GM10266 (cell line): Measurements from ENCODE around the gene DDX46.
"Not testable (repeated sequence)": the region's sequence is repeated elsewhere in the genome, so short reads cannot be mapped to it uniquely, and the experiment has no call there.

ENCODE experiments used
- DNase-seq: peaks from one replicate; pipeline ENCODE4 v3.0.0; 2012; ENCODE audit errors: extremely low spot score
- CTCF ChIP-seq: IDR thresholded peaks from 2 replicates; pipeline ENCODE4 v1.5.1; 2012; ENCODE audit warnings: mild to moderate bottlenecking, low read depth; ENCODE audit not compliant: control insufficient read depth, insufficient read depth; ENCODE audit errors: missing control alignments

DDX46 gene

DNA sequence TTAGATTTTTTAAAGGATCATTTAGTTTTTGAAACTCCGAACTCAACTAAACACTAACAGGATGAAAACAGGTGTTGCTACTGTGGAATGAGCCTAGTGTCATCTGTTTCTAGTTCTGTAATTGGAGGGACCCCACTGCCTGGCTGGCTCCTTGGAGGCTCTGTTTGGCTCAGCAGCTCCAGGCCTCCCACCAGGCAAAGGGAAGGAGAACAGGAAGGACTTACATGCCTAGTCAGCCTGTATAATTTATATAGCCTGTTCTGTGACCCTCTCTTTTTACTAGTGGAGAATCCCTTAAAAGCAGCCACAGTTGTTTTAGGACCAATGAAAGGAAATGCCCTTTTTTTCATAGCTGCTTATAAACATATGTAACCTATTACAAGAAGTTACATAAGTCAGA is 66.1 kb downstream of the DDX46 start:
- no peak for TF ChIP-seq CTCF
- DNase-seq, result no peak

- DNase-seq, result no peak
- TF ChIP-seq CTCF, result no peak
Observed at GRCh38 chr5:134825212-134825611, 66.6 kb downstream of the DDX46 start.

- TF ChIP-seq CTCF, result no peak
- no peak for DNase-seq
Observed at GRCh38 chr5:134833340-134834032, 74.9 kb downstream of the DDX46 start.

GRCh38 chr5:134835623-134836022 is 77.0 kb downstream of the DDX46 start:
- no peak for DNase-seq
- no peak for TF ChIP-seq CTCF

- no peak for TF ChIP-seq CTCF
- DNase-seq, result no peak
Observed at GRCh38 chr5:134837530-134838181, 79.1 kb downstream of the DDX46 start.

- not testable (repeated sequence) for DNase-seq
Observed at GRCh38 chr5:134838361-134838760, 79.8 kb downstream of the DDX46 start.

DNA sequence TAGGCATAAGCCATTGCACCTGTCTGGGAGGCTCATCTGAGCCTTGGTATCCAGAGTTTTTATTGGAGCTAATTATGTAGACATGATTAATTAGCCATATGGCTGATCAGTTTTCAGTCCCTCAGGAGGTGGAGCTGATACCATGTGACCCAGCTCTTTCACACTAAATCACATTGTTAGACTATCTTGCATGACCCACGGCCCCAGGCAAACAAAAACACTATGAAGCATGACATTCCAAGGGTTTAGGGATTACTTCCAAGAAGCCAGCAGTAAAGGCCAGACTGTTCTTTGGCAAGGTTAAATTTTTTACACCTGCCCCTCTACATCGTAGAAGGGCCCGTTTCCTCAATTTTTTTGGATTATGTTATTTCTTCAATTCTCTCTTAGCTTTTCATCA is 82.2 kb downstream of the DDX46 start:
- TF ChIP-seq CTCF, result no peak
- DNase-seq, result no peak

DNA sequence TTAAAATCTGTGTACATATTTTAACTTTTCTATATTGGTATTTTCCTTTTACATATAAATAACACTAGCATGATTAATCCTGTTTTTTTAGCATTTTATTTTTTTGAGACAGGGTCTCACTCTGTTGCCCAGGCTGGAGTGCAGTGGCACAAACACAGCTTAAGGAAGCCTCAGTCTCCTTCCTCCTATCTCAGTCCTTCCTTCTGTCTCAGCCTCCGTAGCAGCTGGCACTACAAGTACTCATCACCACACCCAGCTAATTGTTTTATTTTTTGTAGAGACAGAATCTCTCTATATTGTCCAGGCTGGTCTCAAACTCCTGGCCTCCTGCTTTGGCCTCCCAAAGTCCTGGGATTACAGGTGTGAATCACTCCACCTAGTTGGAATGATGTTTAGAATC is 85.7 kb downstream of the DDX46 start:
- TF ChIP-seq CTCF, result no peak
- DNase-seq, result no peak
